ENCODE measurements around the gene C10orf105. TPM values are rescaled to one million over a fixed set of nuclear protein-coding genes. Genes with fewer than 3 reads are reported as not detected.

The C10orf105 gene
- total and polyA plus RNA-seq, 12 donors, result 0.03 to 0.16 (median 0.07) TPM; not detected in 5

DNA sequence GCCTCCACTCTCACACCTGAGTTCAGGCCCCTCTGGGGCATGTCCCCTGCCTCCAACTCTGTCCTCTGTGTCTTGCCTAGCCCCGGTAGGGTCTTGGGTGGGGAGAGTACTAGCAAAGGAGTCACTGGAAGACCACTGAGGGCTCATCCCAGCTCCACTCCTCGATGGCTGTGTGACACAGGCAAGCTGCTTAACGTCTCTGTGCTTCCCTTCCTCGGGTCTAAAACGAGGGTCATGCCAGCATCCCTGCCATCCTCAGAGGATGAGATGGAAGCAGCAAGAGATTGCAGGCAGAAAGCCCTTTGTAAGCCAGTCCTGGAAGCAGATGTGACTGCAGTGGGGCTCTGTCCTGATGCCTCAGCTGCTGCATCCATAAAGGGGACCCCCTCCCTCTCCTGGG, 15.2 kb upstream of the C10orf105 start:
- 86 to 88% methylated on average over 5 of the region's 5 CpGs for WGBS, 2 donors
- TF ChIP-seq, protein P1, sequence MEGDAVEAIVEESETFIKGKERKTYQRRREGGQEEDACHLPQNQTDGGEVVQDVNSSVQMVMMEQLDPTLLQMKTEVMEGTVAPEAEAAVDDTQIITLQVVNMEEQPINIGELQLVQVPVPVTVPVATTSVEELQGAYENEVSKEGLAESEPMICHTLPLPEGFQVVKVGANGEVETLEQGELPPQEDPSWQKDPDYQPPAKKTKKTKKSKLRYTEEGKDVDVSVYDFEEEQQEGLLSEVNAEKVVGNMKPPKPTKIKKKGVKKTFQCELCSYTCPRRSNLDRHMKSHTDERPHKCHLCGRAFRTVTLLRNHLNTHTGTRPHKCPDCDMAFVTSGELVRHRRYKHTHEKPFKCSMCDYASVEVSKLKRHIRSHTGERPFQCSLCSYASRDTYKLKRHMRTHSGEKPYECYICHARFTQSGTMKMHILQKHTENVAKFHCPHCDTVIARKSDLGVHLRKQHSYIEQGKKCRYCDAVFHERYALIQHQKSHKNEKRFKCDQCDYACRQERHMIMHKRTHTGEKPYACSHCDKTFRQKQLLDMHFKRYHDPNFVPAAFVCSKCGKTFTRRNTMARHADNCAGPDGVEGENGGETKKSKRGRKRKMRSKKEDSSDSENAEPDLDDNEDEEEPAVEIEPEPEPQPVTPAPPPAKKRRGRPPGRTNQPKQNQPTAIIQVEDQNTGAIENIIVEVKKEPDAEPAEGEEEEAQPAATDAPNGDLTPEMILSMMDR (IDR thresholded peaks at IDR 0.05), result no peak
- H3K9me3 ChIP-seq, result no peaks in the 10 kb centered on the region
- H3K4me3 ChIP-seq, result no peak overlapping the region
- DNase-seq (no peak), ATAC-seq (no peak)
- peaks cover 0 to 74% (median 21%) of the 10 kb centered on the region in 9 donors for H3K4me1 ChIP-seq
- H3K27ac ChIP-seq, result peak overlapping the region in 2 of 10 donors; percentile 5 to 86
- intact Hi-C loops (cut with DNase I), result no loop called here
- no peaks in the 10 kb centered on the region for H3K27me3 ChIP-seq
- H3K36me3 ChIP-seq, result no peaks in the 10 kb centered on the region

DNA sequence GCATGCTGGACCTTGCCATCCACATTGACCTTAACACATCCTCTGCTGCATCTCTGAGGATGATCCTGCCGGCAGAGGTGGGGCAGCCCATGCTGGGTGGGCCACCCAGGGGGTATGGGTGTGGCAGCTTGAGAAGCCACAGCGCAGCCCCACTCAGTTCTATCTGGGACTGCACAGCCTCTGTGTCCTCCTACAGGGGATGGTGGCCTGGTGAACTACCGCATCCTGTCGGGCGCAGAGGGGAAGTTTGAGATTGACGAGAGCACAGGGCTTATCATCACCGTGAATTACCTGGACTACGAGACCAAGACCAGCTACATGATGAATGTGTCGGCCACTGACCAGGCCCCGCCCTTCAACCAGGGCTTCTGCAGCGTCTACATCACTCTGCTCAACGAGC, 12.2 kb upstream of the C10orf105 start:
- TF ChIP-seq, protein P1 (IDR thresholded peaks at IDR 0.05), result no peak
- ATAC-seq, result no peak
- no peaks in the 10 kb centered on the region for H3K9me3 ChIP-seq
- no peaks in the 10 kb centered on the region for H3K36me3 ChIP-seq
- peaks cover 13 to 73% (median 37%) of the 10 kb centered on the region in 9 donors for H3K4me1 ChIP-seq
- intact Hi-C loops (cut with DNase I), result no loop called here
- no peak for DNase-seq
- WGBS, 2 donors, result 94 to 96% methylated on average over 12 of the region's 12 CpGs
- no peaks in the 10 kb centered on the region for H3K27me3 ChIP-seq
- H3K4me3 ChIP-seq, result no peak overlapping the region
- H3K27ac ChIP-seq, result no peak overlapping the region

DNA sequence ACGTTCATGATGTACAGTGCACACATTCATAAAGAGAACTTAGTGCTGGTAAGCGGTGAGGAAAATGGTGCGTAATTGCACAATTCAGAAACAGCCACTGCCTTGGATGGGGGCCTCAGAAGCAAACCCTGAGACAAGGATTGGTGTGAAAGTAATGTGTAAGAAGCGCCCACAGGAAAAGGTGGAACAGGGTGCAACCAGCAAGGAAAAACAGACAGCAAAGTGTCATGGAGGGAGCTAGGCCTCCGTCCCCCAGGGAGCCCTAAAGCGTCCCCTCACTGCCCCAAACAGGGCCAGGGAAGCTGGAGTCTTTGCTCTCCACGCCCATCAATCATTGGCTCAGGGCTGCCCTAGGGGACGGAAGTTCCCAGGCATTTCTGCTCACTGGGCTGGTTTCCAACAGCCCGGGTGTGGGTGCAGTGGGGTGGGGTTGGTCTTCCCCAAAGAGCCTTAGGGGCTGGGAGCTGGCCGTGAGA, 9.6 kb upstream of the C10orf105 start:
- Histone ChIP-seq H3K4me1 (peaks cover 13 to 66% (median 44%) of the 10 kb centered on the region in 9 donors), H3K9me3 (no peaks in the 10 kb centered on the region), H3K4me3 (no peak overlapping the region), H3K27ac (peak overlapping the region in 9 of 10 donors; percentile 61 to 93 (median 78)), H3K27me3 (no peaks in the 10 kb centered on the region), H3K36me3 (no peaks in the 10 kb centered on the region)
- DNase-seq (peak; percentile 55 to 70), ATAC-seq (peak in 7 of 8 donors; percentile 21 to 63 (median 48))
- TF ChIP-seq, protein P1 (IDR thresholded peaks at IDR 0.05), result no peak
- 48 to 55% methylated on average over 10 of the region's 10 CpGs for WGBS, 2 donors
- intact Hi-C loops (cut with DNase I), result loop anchor here in 6 of 10 donors (5.0 kb wide), 1 partner anchor 43 kb away; the partner anchor contains the start of gene VSIR (in 6 of the 6)

DNA sequence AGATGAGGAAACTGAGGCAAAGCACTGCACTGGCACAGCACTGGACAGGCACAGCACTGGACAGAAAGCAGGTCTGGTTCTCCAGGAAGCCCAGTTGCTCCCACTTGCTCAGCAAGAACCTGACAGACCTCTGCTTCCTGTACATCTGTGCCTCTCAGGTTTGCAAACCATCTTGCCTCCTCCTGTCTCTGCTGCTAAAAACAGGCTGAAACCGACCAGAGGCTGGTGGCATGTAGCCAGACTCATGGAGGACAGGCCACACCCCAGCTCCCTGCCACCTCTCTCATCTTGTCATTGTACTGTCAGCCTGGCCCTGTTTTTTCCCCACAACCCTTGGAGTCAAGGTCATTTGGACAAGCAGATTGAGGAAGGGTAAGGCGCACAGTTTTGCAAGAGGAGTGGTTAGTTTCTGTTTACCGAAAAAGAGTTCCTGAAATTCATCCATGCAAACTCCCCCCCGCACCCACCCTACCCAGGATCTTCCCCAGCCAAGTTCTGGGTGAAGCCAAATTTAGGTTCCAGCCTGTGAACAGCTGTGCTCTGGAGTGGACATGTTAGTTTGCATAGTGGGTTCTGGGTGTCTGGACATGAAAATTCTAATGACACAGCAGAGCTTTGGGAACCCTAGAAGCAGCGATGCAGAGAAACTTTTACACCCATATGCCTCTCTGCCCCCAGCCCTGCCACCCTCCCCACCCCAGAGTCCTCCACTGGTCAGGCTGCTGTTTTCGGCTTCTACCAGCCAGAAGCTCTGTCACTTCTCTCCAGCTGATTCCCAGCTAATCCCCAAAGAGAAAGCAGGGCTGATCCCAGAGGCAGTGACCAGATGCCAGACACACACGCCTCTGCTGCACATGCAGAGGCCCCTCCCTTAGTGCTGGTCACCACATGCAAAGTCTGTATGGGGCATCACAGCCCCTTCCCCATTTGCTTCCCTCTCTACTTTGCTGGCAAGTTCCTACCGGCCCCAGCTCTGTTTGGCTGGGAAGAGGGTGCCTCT, 8.5 kb upstream of the C10orf105 start:
- H3K27me3 ChIP-seq, result no peaks in the 10 kb centered on the region
- DNase-seq (peak; percentile 64 to 79), ATAC-seq (peak; percentile 56 to 83 (median 72))
- no peaks in the 10 kb centered on the region for H3K9me3 ChIP-seq
- TF ChIP-seq, protein P1 (IDR thresholded peaks at IDR 0.05), result no peak
- peak overlapping the region in 2 of 10 donors; percentile 2 to 11 for H3K4me3 ChIP-seq
- no peaks in the 10 kb centered on the region for H3K36me3 ChIP-seq
- peaks cover 13 to 59% (median 44%) of the 10 kb centered on the region in 9 donors for H3K4me1 ChIP-seq
- intact Hi-C loops (cut with DNase I), result loop anchor here in 6 of 10 donors (5.0 kb wide), 1 partner anchor 44 kb away; the partner anchor contains the start of gene VSIR (in 6 of the 6)
- whole genome bisulfite sequencing, 2 donors, result 14 to 16% methylated on average over 8 of the region's 8 CpGs
- H3K27ac ChIP-seq, result peak overlapping the region; percentile 39 to 93 (median 77)

All from heart right ventricle (tissue), 16 donors.